ENCODE data around the gene SPEG. TPM values are rescaled to one million over a fixed set of nuclear protein-coding genes. Genes with fewer than 3 reads are reported as not detected.

SPEG gene
- total RNA-seq, 1 donor from 2014 or later: 5.6 TPM

- Histone ChIP-seq H3K27ac (no peak overlapping the region), H3K27me3 (peaks cover 61% of the 10 kb centered on the region), H3K36me3 (no peaks in the 10 kb centered on the region), H3K4me1 (peaks cover 9% of the 10 kb centered on the region), H3K9me3 (no peaks in the 10 kb centered on the region), H3K4me3 (no peak overlapping the region)
- no peak for TF ChIP-seq CTCF (IDR thresholded peaks at IDR 0.05)
- intact Hi-C loops (cut with DNase I): no loop called here
- no peak for ATAC-seq
- DNase-seq: no peak
Measured at GRCh38 chr2:219485201-219485580, 50.5 kb downstream of the SPEG start.

DNA sequence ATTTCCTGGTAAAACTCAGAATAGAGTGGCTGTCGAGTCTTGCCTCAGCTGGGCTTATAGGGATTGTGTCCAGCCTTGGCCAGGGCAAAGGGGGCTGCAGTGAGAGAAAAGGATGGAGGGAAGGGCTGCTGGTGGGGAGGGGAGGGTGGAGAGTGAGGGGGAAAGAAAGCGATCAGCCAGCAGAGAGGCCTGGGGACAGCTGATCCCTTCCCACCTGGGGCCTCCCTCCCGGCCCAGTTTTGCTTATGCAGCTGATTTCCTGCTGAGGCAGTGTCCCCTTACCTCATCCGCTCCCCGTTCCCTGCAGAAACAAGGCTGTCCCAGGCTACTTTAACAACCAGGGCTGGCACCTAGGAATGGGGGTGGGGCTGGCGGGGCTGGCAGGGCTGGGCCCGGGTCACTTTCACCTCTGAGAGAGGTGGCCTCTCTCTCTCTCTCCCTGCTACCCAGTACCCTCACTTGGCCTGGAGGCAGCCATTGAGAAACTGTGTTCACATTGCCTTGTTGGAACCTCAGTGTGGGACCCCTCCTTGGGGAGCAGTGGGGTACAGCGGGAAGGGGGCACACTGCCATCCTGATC is 51.8 kb downstream of the SPEG start:
- no peak for DNase-seq
- intact Hi-C loops (cut with DNase I): no loop called here
- no peak overlapping the region for H3K4me3 ChIP-seq
- peaks cover 63% of the 10 kb centered on the region for H3K27me3 ChIP-seq
- TF ChIP-seq CTCF (IDR thresholded peaks at IDR 0.05): no peak
- H3K9me3 ChIP-seq: no peaks in the 10 kb centered on the region
- H3K27ac ChIP-seq: no peak overlapping the region
- H3K4me1 ChIP-seq: peaks cover 9% of the 10 kb centered on the region
- no peaks in the 10 kb centered on the region for H3K36me3 ChIP-seq
- no peak for ATAC-seq

DNA sequence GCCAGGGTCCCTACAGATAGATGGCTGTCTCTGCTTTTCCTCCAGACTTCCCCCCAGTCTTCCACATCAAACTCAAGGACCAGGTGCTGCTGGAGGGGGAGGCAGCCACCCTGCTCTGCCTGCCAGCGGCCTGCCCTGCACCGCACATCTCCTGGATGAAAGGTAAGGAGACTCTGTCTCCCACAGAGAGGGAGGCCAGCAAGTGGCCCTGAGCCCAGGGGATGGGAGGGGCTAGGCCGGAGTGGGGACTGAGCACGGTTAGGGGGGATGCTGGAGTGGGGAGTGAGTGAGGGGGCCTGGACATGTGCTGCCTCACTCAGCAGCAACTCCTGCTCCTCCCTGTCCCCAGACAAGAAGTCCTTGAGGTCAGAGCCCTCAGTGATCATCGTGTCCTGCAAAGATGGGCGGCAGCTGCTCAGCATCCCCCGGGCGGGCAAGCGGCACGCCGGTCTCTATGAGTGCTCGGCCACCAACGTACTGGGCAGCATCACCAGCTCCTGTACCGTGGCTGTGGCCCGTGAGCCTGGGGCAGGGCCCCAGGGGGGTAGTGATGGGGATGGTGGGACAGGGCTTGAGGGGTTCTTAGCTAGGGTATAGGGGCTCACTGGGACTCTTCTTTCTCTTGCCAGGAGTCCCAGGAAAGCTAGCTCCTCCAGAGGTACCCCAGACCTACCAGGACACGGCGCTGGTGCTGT is 53.7 kb downstream of the SPEG start:
- no peak for TF ChIP-seq CTCF (IDR thresholded peaks at IDR 0.05)
- Histone ChIP-seq H3K27ac (no peak overlapping the region), H3K36me3 (no peaks in the 10 kb centered on the region), H3K4me3 (no peak overlapping the region), H3K9me3 (no peaks in the 10 kb centered on the region), H3K4me1 (peaks cover 9% of the 10 kb centered on the region), H3K27me3 (peaks cover 68% of the 10 kb centered on the region)
- intact Hi-C loops (cut with DNase I): no loop called here
- DNase-seq (no peak), ATAC-seq (no peak)

GRCh38 chr2:219488844-219489194 is 54.2 kb downstream of the SPEG start:
- intact Hi-C loops (cut with DNase I): no loop called here
- Histone ChIP-seq H3K4me1 (peaks cover 9% of the 10 kb centered on the region), H3K4me3 (no peak overlapping the region), H3K27ac (no peak overlapping the region), H3K36me3 (no peaks in the 10 kb centered on the region), H3K27me3 (peaks cover 68% of the 10 kb centered on the region), H3K9me3 (no peaks in the 10 kb centered on the region)
- ATAC-seq (no peak), DNase-seq (no peak)
- TF ChIP-seq CTCF (IDR thresholded peaks at IDR 0.05): no peak

DNA sequence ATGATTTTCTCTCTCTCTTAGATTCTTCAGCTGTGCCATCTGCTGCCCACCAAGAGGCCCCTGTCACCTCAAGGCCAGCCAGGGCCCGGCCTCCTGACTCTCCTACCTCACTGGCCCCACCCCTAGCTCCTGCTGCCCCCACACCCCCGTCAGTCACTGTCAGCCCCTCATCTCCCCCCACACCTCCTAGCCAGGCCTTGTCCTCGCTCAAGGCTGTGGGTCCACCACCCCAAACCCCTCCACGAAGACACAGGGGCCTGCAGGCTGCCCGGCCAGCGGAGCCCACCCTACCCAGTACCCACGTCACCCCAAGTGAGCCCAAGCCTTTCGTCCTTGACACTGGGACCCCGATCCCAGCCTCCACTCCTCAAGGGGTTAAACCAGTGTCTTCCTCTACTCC is 54.7 kb downstream of the SPEG start:
- peaks cover 68% of the 10 kb centered on the region for H3K27me3 ChIP-seq
- H3K4me1 ChIP-seq: peaks cover 7% of the 10 kb centered on the region
- no peak for DNase-seq
- H3K4me3 ChIP-seq: no peak overlapping the region
- TF ChIP-seq CTCF (IDR thresholded peaks at IDR 0.05): no peak
- intact Hi-C loops (cut with DNase I): no loop called here
- H3K27ac ChIP-seq: no peak overlapping the region
- no peaks in the 10 kb centered on the region for H3K36me3 ChIP-seq
- no peak for ATAC-seq
- H3K9me3 ChIP-seq: no peaks in the 10 kb centered on the region
